Dedifferentiated amniotic fluid mesenchymal stem cell (primary cell): ENCODE data around the gene PRKAR2A.
A peak's percentile ranks its signal among the peaks of the same experiment; 100 is the strongest.
"Not testable (repeated sequence)": the region's sequence is repeated elsewhere in the genome, so short reads cannot be mapped to it uniquely, and the experiment has no call there.

Source experiments
- DNase-seq: peaks from one replicate; pipeline ENCODE4 v3.0.0-alpha.2; 2016; ENCODE audit errors: extremely low spot score

PRKAR2A gene

GRCh38 chr3:48733752-48734518, 113.7 kb downstream of the PRKAR2A start:
- not testable (repeated sequence) for DNase-seq

- DNase-seq = no peak
Observed at GRCh38 chr3:48727511-48727910, 120.2 kb downstream of the PRKAR2A start.

GRCh38 chr3:48725185-48725855, 122.4 kb downstream of the PRKAR2A start:
- DNase-seq = not testable (repeated sequence)

- no peak for DNase-seq
Observed at GRCh38 chr3:48723725-48724124, 123.9 kb downstream of the PRKAR2A start.

GRCh38 chr3:48723293-48723692, 124.4 kb downstream of the PRKAR2A start:
- not testable (repeated sequence) for DNase-seq

GRCh38 chr3:48716982-48717746, 130.5 kb downstream of the PRKAR2A start, which contains the start of gene IP6K2:
TSS of gene IP6K2 (minus strand) at chr3:48717221. CDS start at chr3:48695291, 21,930 bp downstream.
- peak; percentile 99 for DNase-seq

- no peak for DNase-seq
Observed at GRCh38 chr3:48716508-48716981, 131.1 kb downstream of the PRKAR2A start.

- peak; percentile 45 for DNase-seq
Observed at GRCh38 chr3:48715174-48715800, 132.4 kb downstream of the PRKAR2A start.

- no peak for DNase-seq
Observed at GRCh38 chr3:48711727-48712126, 135.9 kb downstream of the PRKAR2A start.

GRCh38 chr3:48709051-48709461, 138.6 kb downstream of the PRKAR2A start:
- DNase-seq = no peak

- peak; percentile 19 for DNase-seq
Observed at GRCh38 chr3:48708481-48708889, 139.2 kb downstream of the PRKAR2A start.

GRCh38 chr3:48707157-48707556, 140.5 kb downstream of the PRKAR2A start:
- no peak for DNase-seq

- no peak for DNase-seq
Observed at GRCh38 chr3:48702320-48702920, 145.3 kb downstream of the PRKAR2A start.

GRCh38 chr3:48700731-48701405, 146.8 kb downstream of the PRKAR2A start:
- no peak for DNase-seq

- no peak for DNase-seq
Observed at GRCh38 chr3:48698891-48699290, 148.8 kb downstream of the PRKAR2A start.

- no peak for DNase-seq
Observed at GRCh38 chr3:48697952-48698351, 149.7 kb downstream of the PRKAR2A start.

- DNase-seq = no peak
Observed at GRCh38 chr3:48696601-48697000, 151.1 kb downstream of the PRKAR2A start.
